Measurements from ENCODE around the gene KITLG.

DNA sequence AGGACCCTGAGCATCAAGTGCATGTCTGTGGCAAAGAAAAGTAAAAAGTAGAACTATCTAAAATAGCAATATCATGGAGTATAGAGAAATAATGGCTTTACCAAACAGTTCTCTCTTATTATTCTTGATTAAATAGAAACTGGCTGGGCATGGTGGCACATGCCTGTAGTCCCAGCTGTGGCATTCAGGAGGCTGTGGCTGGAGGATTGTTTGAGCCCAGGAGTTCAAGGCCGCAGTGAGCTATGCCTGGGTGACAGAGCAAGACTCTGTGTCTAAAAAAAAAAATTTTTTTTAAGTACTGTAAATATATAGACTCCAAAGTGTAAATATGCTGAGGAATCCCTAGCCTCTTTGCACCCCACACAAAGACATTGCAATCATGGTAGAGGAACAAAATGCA is 121.9 kb downstream of the KITLG start:
- TF ChIP-seq POLR2A (IDR thresholded peaks at IDR 0.05): no peak
- TF ChIP-seq POLR2AphosphoS5 (IDR thresholded peaks at IDR 0.05): no peak
- TF ChIP-seq, protein P1, sequence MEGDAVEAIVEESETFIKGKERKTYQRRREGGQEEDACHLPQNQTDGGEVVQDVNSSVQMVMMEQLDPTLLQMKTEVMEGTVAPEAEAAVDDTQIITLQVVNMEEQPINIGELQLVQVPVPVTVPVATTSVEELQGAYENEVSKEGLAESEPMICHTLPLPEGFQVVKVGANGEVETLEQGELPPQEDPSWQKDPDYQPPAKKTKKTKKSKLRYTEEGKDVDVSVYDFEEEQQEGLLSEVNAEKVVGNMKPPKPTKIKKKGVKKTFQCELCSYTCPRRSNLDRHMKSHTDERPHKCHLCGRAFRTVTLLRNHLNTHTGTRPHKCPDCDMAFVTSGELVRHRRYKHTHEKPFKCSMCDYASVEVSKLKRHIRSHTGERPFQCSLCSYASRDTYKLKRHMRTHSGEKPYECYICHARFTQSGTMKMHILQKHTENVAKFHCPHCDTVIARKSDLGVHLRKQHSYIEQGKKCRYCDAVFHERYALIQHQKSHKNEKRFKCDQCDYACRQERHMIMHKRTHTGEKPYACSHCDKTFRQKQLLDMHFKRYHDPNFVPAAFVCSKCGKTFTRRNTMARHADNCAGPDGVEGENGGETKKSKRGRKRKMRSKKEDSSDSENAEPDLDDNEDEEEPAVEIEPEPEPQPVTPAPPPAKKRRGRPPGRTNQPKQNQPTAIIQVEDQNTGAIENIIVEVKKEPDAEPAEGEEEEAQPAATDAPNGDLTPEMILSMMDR (IDR thresholded peaks at IDR 0.05): no peak
- TF ChIP-seq EP300 (IDR thresholded peaks at IDR 0.05): no peak
